Cerebellar cortex (tissue), 1 donor: Measurements from ENCODE around the gene PARS2.

Experiments
- DNase-seq: peaks from one replicate; pipeline ENCODE4 v3.0.0-alpha.2; 2015; ENCODE audit warnings: low spot score

Gene PARS2

DNA sequence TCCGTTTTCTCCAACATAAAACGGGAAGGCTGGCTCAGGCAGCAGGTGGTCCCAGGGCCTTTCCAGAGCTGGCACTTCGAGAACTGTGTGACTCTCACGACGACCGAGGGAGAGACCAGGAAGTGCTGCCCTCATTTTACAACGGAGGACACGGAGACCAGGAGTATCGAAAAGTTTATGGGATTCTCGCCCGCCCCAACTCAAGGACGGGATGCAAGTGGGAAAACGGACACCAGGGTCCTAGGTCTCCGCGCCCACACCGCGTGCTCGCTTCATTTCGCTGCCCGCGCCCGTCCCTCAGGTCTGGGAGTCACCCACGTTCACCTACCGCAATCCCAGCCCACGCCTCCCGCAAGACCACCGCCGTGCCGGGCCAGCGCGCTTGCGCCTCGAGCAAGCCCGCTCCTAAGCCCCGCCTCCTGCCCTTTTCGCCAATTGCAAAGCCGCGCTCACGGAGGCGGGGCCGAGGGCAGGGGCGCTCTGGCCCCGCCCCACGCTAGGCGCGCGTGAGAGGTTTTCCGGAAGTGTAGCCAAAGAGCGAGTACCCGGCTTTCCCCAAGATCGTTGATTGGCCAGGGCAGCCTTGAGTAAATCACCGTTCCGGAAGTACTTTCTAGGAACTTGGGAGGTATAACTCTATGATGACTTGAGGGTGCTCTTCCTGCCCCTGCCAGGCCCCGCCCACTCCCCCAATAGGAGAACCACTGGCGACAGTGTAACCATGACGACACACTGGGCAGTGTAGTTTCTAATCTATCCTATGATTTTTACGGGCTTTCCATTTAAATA, at the start of gene PARS2:
Gene PARS2, minus strand, starts transcription at position 391 of the 789 bp plus-strand sequence. CDS start 5,362 bp downstream, outside the sequence.
- peak; percentile 100 for DNase-seq

DNA sequence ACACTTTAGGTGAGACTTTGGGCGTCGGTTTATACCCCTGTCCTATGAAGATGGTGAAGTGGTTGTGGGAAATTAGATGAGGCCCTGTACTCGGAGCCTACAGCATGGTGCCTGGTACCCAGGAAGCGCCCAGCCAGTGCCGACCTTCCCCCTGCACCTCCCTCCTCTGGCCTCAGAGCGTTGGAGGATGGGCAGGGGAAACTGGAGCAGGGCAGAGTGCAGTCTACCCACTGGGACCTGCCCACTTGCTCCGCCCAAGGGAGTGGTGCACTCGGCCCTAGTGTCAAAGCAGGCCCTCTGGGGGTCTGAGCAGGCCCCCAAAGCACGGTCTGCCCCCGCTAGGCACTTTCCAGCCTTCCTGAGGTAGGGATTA, 49.8 kb upstream of the PARS2 start:
- no peak for DNase-seq

DNA sequence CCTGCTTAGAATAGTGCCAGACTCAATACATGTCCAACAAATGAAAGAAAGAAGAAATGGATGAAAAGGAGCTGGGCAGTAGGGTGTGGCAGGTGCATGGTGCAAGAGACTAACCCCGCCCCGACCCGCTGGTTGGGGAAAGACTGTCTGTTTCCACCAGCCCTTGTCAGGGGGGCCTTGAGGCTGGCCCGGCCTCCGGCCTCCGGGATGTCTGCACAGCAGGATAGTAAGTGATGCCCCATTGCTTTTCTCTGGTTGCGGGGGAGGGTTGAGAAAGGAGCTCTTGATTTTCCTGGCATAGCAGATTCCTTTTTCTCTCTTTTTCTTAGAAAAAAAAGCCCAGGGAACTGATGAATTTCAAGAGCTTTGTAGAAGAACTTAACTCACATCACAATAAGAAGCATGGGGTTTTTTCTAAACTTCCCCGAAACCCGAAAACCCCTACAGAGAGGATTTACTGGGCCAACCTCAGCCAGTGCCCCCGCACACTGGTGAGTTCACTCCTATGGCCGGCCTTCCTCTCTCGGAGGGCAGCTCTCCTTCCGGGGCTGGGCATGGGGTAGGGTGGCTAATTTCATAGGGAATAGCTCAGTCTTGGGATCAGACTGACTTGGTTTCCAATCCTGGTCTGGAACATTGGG, 49.3 kb upstream of the PARS2 start:
- DNase-seq, result no peak

DNA sequence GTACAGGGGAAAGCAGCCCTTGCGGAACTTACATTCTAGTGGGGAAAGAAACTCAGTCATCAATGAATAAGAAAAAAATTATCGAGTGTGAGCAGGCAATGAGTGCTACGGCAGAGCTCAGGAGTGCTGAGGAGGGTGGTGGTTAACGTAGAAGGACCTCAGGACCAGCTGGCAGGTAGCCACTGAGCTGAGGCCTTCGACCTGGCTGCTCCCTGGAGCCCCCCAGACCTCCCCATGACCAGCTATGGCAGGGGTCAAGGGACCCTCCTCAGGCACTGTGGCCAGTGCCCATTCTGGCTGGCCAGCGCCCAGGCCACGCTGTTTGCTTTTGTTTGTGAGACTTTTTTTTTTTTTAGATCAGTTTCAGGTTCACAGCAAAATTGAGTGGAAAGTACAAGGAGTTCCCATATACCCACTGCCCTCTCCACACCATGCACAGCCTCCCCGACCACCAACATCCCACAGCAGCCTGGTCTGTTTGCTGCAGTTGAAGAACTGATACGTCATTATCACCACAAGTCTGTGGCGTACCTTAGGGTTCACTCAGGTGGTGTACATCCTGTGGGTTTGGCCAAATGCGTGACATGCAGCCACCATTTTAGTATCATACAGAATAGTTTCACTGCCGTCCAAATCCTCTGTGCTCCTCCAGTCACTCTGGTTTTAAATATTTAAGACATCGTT, 48.6 kb upstream of the PARS2 start:
- DNase-seq, result no peak

DNA sequence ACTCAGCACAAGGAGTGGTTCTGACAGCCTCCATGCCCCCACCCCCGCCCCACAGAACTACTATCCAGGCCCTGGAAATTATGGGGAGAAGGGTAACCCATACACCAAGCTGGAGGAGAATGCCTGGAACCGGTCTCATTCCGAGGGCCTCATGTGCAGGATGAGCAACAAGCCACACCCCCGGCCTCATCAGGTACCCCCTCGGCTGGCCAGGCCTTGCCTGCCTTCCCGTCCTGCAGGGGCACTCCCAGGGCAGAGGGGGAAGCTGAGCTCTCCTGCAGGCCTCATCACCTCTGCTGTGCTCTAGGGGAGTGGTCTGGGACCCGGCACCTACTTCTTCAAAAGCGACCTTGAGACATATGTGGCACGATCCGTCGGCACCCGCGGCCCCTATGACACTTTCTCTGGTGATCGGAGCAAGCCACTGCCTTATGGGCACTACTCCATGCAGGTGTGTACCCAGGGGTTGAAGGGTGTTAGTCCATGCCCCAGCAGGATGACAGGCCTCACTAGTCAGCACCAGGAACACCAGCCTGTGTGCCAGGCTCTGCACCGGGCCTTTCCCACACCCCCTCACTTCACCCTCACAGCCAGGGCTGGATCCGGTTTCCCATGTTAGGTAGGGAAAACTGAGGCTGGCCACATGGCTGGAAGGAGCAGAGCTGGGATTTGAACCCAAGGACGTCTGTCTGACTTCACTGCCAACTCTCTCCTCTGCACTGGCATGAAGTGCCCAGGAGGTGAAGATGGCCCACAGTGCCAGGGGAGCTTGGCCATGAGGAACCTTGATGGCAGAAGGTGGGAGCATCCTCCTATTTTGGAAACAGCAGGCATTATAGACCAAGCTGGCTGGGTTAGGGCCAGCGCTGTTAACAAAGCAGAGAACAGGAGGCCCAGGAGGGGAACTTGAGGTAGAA, 47.7 kb upstream of the PARS2 start:
- DNase-seq, result no peak

DNA sequence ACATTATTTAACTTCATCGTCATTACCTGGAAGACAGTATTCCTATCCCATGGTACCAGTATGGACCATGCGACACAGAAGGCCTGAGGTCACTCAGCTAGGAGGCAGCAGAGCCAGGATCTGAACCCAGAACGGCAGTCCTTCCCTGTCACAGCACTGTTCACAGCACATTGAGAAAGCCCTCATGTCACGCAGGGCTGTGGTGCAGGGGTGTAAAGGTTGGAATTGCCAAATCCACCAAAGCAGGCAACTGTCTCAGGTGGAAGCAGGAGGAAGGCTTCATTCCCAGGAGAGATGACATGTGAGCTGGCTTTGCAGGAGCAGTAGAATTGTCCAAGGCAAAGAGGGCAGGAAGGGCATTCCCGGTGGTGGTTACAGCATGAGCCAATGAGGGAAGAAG, 46.7 kb upstream of the PARS2 start:
- DNase-seq, result no peak

DNA sequence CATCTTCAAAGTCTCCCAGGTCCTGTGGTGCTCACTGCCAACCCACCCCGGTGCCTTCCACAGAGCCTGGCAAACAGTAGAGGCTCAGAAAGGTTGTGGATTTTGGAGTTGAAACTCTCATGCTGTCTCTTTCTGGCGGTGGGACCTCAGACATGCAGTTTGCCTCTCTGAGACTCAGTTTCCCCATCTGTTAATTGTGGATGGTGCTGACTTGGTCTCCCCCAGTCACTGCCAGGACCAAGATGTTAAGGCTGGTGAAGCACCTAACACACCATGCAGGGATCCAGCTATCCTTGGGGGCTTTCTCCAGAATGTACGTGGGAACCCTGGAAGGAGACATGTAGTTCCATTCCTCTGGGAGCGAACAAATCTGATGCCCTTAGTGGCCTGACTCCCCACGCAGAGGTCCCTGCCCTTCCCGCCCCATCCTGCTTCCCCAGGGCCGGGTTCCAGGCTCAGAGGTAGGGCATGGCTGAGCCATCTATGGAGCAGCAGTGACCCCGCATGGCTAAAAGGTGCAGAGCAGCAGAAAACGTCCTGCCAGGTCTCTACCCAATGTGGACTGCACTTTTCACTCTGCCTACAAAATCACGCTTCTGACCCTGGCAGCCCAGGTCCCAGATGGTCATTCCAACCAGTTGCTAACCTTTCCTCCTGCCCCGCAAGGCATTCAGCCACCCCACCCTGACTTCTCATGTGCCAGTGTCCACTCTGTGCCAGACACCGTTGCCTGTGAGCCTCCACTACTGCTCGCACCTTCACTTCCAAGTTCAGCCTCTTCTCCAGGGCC, 46.0 kb upstream of the PARS2 start:
- DNase-seq, result peak; percentile 73

DNA sequence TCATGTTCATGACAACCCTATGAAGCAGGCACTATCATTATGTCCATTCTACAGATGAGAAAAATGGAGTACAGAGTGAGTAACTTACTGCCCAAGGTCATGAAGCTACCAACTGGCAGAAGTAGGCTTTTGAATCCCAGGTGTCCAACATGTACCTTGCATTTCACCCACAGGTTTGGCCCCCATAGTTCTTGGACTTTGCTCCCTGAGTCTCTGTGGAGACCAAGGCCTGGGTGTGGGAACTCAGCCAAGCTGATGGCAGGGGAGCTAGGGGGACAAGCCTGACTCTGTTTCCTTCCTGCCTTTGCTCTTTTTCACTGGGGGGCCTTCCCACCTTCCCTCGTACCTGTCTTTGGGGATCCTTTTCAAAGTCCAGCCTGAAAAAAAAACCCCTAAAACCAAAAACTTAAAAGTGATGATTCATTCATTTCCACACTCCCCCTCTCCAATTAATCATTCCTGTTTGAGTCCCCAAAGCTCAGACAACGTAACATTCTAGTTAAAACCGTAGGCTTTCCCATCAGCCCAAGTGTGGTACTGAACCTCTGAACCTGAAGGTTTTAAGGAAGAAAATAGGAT, 45.3 kb upstream of the PARS2 start:
- no peak for DNase-seq

DNA sequence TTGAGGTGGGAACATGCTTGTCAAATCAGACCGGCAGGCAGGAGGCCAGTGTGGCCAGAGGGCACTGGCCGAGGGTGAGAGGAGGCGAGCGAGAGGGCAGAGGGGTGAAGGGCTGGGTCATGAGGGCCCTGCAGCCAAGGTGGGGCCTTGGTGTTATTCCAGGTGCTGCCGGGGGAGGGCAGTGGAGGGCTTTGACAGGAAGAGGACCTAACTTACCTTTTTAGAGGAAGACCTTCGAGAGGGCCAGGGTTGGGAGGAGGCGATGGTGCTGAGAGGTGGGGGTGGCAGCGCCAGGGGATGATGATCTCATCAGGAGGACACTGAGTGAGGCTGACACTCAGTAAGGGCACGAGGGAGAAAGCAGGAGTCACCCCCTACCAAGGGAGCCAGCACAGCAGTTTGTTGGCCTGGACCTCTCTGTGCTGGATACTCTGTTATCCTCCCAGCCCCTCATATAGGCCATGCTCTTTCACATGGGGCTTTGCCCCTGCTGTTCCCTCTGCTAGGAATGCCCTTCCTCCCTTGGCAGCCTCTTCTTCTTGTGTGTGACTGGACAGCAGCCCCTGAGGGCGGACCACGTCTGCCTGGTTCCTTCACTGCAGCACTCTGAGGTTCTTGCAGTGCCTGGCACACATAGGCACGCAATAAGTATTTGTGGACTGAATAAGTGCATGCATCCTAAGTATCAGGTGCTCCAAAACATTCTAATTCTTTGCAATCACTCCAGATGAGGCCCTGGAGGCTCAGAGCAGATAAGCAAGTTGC, 44.3 kb upstream of the PARS2 start:
- no peak for DNase-seq

DNA sequence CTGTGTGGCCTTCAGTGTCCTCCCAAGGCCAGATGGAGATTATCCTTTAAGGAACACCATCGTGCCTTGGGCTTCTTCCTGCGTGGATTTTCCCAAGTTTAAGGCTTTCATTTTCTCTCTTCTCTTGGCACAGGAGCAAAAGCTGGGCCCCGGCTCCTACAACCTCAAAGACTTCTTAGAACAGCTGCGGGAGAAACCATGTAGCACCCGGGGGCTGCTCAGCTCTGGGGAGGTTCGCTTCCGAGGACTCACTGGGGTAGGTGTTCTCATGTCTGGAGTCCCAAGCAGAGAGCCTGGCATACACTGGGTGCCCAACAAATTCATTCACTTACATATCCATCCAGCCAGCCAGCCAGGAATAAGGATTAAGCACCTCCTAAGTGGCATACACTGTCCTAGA, 43.4 kb upstream of the PARS2 start:
- no peak for DNase-seq

DNA sequence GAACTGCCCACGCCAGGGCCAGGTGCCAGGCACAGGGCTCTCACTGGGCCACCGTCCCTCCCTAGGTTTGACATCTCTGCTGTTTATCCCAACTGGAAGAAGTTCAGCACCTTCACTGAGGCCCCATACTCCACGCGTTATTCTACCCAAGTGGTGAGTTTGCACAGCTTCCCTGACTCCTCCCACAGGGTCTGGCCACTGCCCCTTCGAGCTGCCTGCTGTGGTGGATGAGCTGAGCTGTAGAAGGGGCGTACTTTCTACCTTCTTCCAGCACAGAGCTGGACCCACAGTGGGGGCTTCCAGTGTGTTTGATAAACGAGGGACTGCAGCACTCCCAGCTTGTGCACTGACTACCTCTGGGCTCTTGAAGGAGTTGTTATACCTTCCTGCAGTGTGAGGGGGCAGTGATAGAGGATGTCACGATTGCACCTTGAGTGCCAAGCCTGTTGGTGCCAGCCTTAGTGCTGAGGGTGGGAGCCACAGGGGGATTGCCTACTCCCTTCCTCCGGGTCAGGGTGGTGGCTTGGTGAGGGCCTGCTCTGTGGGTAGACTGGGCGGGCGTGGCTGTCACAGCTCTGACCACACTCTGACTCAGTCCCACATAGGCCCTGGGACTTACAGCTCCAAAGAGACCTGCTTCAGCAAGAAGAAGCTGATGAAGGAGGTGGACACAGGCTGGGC, 42.7 kb upstream of the PARS2 start:
- DNase-seq, result no peak

DNA sequence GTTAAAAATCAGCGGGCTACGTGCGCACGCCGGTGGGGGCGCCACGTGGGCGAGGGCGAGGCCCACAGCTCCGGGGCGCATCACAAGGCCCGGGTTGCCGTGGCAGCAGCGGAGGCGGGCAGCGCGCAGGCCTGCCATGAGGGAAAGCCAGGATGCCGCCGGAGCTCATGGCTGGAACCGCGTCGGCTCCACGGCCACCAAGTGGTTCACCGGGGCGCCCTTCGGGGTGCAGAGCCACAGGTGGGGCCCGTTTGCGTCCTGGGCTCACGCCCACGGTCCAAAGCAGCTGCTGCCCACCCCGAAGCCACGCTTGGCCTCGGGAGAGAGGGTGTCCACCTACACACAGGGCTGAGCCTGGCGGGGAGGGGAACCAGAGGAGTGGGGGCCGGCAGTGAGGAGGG, 41.7 kb upstream of the PARS2 start:
- no peak for DNase-seq

DNA sequence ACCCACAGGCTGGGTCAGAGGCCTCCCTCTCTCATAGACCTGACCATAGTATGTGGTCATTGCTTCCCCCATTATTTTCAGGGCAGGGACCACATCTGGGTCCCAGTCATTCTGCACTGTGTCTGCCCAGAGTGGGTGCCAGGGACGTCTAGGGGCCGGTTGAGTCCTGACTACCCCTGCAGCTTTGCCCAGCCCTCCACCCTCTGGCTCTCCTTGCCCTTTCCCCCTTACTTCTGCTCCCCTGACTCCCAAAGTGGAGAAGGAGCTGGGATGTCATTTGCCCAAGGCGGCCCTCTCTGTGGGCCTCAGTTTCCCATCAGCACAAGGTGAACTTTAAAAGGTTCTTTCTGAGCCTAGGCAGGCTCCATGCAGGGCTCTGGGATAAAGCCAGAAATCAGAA, 41.1 kb upstream of the PARS2 start:
- no peak for DNase-seq

DNA sequence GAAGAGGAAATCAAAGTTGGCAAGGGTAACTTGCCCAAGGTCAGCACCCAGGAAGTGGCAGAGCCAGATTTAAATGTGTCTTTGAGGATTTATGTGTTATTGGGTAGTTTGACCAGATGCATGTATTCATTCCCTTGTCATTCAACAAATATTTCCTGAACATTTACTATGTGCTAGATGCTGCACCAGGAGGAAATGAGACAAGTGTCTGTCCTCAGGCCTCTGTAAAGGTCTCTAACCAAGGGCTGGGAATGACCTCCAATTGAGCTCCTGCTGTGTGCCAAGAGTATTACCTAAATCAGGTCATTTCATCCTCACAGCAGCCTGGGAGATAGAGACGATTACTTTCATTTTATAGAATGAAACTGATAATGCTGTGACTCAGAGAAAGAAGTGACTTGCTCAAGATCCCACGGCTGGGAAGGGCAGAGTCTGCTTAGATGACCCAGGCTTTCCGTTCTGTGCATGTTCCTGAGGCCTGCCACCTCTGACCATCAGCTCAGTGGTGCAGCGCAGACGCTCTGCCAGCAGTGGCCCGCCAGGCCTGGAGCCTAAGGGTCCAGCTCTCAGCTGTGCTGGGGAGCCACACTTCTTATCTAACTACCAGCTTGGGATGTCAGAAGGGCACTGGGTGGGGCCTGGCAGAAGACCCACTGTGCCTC, 40.3 kb upstream of the PARS2 start:
- DNase-seq, result no peak

DNA sequence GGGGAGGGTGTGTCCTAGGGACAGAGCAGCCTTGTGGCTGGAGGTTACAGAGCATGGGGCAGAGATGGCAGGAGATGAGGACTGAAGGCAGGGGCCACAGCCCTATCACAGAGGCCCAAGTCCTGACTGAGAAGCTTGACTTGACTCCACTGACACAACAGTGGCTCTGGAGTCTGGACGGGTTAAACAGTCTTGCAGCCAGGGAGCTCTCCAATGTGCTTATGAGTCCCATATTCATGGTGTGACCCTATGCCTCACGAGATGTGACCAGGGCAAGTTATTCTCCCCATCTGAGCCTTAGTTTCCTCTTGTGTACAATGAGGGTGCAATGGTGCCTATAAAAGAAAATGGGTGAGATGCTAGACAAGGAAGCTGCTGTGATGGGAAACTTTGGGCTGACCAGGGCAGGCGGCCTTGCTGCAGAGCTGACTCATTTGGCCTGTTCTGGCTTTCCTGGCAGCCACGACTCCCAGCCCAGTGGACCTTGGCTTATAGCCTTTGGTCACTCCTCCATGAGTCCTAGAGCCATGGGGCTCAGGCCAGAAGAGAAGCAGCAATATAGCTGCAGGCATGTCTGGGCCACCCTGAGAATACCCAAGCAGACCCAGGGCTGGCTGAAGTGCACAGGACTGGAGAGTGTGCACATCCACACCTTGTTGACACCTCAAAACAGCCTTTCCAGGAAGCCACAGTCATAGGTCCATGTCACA, 39.6 kb upstream of the PARS2 start:
- DNase-seq, result no peak

DNA sequence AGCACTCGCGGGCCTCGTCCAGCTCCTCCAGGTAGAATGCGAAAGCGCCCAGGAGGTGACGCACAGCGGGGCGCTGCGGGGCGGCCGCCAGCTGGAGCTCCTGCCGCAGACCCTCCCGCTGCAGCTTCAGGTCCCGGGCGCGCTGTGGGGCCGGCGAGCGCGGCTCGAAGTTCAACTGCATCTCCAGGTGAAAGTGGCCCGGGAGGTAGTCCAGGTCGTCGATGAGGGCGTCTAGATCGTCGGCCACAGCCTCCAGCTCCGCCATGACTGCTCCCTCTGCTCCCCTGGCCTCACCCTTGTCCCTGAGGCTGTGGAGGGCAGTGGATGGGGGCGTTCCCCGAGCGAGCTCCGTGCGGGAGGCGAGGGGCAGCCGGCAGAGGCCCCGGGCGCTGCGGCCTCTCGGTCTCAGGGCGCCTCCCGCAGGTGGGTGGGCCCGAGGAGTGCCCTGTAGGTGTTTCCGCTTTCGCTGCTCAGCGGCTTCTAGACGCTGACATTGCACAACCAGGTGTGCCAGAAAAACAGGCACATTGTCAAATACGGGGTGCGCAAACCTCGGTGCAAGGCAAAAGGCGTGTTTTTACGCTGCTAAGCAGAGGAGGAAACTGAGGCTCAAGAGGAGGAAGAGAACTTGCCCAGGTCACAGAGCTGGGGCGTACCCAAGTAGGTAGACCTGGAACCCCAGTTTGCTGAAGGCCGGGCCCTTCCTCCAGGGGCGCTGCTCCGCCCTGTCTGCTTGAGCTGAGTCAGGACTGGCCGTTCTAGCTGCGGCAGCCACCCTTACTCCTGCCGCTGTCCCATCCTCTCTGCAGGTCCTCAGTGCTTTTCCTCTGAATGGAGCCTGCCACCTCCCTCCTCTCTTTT, 36.8 kb upstream of the PARS2 start, which contains the start of gene TTC22:
Gene TTC22, minus strand, starts transcription at position 425 of the 861 bp plus-strand sequence. Its CDS starts 160 bp downstream, at position 265.
- DNase-seq, result no peak
